ENCODE data around the gene TOR4A. TPM values are rescaled to one million over a fixed set of nuclear protein-coding genes. Genes with fewer than 3 reads are reported as not detected.

The TOR4A gene
- total RNA-seq, 1 donor from 2014 or later, result 16.5 TPM

DNA sequence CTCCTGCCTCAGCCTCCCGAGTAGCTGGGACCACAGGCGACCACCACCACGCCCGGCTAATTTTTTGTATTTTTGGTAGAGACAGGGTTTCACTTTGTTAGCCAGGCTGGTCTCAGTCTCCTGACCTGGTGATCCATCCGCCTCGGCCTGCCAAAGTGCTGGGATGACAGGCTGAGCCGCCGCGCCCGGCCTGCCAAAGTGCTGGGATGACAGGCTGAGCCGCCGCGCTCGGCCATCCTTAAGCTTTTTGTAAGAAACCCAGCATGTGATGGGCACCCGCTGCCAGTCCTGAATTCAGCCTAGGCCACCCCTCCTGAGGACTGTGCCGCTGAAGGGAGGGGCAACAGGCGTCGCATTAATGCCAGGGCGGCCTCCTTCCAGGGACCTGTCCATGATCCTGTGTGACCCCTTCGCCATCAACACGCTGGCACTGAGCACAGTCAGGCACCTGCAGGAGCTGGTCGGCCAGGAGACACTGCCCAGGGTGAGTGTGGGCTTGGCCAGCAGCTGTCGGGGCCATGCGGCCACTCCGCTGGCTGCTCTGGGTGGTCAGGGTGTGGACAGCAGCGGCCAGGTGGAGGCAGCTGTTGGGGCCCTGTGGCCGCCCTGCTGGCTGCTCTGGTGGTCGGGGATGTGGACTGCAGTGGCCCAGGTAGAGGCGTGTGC lies 11.9 kb upstream of the TOR4A start:
- intact Hi-C loops (cut with DNase I), result no loop called here
- DNase-seq (ENCODE audit: missing footprints) (no peak), ATAC-seq (no peak)

DNA sequence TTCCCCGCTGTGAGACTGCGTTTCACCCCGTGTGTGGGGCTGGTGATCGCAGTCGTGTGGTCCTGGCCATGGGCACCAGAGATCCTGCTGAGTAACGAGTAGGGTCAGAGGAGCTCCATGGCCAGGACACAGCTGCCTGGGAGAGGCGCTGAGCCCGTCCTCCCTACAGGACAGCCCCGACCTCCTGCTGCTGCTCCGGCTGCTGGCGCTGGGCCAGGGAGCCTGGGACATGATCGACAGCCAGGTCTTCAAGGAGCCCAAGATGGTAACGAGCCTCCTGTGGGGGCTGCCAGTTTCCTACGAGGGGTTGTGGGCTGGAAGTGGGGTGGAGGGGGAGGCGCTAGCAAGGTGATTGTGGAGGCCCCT lies 11.4 kb upstream of the TOR4A start:
- DNase-seq (ENCODE audit: missing footprints) (no peak), ATAC-seq (no peak)
- intact Hi-C loops (cut with DNase I), result no loop called here

DNA sequence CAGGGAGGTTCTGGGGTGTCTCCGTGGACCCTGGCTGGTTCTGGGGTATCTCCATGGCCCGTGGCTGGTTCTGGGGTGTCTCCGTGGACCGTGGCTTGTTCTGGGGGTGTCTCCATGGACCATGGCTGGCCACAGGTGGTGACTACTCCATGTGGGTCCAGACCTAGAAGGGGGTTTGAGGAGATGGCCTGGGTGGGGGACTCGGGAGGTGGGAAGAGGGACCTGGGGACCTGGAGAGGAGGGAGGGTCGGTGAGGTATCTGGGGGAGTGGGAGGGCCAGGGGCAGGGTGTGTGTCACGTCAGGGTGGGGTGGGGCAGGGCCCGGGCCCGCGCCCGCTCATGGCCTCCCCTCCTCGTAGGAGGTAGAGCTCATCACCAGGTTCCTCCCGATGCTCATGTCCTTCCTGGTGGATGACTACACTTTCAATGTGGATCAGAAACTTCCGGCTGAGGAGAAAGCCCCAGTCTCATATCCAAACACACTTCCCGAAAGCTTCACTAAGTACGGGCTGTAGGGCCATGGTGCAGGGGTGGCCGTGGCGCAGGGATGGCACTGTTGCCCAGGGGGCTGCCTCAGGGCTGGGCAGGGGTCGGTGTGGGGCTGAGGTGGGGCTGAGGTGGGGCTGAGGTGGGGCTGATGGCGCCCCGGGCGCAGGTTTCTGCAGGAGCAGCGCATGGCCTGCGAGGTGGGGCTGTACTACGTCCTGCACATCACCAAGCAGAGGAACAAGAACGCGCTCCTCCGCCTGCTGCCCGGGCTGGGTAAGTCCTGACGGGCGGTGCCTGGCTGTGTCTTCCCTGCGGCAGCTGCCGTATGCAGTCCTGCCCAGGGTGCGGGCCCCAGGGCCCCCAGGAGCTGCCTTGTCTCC lies 10.7 kb upstream of the TOR4A start:
- intact Hi-C loops (cut with DNase I), result no loop called here
- ATAC-seq, result no peak
- DNase-seq (ENCODE audit: missing footprints), result no peak

DNA sequence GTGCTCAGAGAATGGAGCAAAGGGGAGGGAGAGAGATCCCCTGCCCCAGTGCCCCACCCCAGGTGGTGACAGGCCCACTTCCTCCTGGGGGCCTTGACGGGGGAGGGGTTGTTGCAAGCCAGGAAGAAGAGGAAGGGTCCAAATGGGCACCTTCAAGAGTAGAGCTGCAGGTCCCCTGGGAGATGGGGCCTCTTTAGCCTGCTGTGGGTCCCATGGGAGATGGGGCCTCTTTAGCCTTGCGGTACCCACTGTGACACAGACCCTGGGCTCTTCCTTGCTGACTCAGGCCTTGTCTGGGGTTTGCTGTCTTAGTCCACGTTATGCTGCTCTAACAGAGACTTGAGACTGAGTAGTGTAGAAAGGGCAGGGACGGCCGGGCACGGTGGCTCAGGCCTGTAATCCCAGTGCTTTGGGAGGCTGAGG lies 9.6 kb upstream of the TOR4A start:
- intact Hi-C loops (cut with DNase I), result no loop called here
- no peak for ATAC-seq

DNA sequence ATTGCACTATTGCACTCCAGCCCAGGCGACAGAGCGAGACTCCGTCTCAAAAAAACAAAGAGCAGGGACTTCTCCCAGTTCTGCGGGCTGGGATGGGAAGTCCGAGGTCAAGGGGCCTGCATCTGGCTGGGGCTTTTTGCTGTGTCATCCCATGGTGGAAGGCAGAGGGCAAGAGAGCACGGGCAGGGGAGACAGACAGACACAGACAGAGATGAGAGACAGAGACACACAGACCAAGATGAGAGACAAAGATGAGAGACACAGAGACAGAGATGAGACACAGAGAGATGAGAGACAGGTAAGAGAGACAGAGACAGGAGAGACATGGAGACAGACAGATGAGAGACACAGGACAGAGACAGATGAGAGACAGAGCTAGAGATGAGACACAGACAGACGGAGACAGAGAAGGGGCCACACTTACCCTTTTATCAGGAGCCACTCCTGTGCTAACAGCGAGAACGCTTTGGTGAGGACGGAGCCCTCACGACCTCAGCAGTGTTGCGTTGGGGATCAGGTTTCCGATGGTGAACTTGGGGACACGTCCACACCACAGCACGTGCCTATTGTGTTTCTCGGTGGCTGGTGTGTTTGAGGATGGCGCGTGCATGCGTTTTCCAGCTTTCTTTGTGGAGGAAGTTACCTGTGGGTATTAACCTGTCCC lies 8.9 kb upstream of the TOR4A start:
- ATAC-seq, result no peak

More for the DNA sequence above, 9.6 kb upstream of the TOR4A start:
- no peak for DNase-seq (ENCODE audit: missing footprints)

DNA sequence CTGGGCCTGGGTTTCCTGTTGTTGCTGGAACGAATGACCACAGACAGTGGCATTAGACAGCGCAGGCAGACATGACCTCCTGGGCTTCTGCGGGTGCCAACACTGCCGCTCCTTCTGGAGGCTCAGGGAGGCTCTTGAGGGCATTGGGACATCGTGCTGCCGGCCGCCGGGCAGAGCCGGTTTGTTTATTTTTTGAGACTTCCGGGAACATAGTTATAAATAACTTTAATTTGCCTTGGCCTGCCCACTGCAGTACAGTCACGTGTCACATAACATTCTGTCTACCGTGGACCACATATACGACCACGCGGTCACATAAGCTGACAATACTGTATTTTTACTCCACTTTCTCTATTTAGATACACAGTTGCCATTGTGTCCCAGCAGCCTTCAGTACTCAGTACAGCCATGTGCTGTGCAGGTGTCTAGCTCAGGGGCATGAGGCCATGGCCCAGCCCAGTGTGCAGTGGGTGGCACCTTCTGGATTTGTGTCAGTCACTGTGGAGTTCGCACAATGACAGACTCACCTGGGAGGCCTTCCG lies 8.2 kb upstream of the TOR4A start:
- intact Hi-C loops (cut with DNase I), result no loop called here
- no peak for DNase-seq (ENCODE audit: missing footprints)
- peak; percentile 70 for ATAC-seq

More for the DNA sequence above, 8.9 kb upstream of the TOR4A start:
- DNase-seq (ENCODE audit: missing footprints), result no peak
- intact Hi-C loops (cut with DNase I), result no loop called here

DNA sequence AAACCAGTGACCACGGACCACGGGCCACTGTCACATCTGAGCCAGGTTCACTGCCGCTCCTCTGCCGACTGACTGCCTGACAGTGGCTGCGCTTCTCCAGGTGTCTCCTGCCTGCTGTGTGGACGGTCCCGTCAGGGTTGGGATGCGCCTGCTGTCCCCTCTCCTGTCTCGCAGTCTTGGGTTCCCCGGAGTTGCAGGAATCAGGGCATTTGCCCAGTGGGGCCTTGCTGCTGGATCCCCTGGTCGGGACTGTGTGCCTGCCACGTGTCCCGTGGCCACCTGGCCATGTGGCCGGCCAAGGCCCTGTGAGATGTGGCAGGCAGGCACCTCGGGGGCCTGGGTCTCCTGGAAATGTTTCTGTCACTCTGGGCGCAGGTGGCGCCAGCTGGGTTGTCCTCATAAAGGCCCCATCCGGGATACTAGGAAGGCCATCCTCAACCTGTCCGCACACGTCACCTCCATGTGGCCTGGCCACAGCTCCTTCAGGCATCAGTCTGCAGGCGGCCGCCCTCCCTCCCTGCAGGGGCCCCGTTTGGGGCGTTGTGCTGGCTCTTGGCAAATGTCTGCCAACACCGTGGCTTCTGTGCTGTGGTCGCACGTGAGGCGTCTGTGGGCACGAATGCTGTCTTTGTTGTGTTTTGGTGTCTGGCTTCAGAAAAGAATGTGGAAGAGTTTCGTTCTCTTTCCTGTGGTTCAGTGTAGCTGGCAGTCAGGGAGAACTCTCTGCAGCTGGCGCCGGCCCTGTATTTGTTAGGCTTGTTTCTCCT lies 6.4 kb upstream of the TOR4A start:
- DNase-seq (ENCODE audit: missing footprints), result no peak
- ATAC-seq, result no peak
- intact Hi-C loops (cut with DNase I), result no loop called here

DNA sequence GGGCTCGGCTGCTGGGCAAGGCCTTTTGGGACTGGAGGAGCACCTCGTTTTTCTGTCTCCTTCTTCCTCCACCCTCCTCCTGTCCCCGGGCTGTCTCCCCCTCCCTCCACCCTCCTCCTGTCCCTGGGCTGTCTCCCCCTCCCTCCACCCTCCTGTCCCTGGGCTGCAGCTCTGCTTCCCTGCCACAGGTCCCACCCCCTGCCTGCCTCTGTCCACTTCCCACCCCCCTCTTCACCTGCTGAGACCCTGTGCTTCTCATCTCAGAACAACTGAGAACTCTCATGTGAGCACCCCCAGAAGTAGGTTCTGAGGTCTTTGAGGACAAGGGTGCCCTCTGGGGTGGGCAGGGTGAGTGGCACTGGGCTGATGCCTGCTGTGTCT lies 5.8 kb upstream of the TOR4A start:
- intact Hi-C loops (cut with DNase I), result no loop called here
- DNase-seq (ENCODE audit: missing footprints) (no peak), ATAC-seq (no peak)

DNA sequence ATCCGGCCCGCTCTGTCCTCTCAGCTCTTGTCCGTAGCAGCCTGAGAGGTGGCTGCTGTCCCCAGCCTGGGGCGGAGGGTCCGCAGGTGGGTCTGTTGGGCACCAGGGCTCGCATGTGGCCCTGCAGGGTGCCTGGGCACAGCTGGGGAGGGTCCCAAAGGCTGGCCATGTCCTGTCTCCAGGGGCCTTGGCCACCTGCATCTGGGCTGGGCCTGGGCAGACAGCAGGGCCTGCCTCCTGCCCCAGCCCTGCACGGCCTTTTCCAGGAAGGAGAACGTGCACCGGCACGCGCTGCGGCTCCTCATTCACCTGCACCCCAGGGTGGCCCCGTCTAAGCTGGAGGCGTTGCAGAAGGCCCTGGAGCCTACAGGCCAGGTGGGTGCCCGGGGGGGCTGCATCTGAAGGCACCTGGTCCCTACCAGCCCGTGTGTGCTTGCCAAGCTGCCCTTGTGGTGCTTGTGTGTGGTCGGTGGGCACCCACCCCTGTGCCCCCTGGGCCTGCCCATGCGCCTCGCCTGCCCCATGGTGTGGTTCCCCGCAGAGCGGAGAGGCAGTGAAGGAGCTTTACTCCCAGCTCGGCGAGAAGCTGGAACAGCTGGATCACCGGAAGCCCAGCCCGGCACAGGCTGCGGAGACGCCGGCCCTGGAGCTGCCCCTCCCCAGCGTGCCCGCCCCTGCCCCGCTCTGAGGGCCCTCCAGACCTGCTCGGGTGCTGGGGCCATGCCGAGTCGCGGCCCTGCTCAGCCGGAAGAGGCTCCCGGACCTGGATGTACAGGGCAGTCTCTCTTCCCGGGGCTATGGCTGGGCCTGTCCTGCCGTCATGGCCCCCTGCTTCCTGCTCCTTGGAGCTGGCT lies 5.1 kb upstream of the TOR4A start:
- no peak for ATAC-seq
- intact Hi-C loops (cut with DNase I), result no loop called here
- no peak for DNase-seq (ENCODE audit: missing footprints)

DNA sequence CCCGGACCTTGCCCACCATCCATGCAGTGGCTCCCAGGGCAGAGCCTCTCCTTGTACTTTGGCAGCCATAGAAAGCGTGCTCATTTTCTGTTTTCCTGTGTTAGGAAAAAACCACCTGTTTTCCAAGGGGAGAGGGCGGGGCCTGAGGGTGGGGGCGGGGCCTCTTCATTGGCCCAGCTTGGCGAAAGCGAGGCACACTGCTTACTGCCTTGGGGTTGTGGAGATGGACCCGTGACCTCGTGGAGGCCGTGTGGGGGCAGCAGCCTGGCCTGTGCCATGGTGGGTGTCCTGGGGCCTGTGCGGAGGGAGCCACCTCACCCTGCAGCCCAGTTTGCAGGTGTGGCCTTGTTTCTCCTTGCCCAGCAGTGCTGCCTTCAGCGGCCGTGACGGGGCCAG lies 4.4 kb upstream of the TOR4A start:
- DNase-seq (ENCODE audit: missing footprints) (no peak), ATAC-seq (no peak)
- intact Hi-C loops (cut with DNase I), result no loop called here

DNA sequence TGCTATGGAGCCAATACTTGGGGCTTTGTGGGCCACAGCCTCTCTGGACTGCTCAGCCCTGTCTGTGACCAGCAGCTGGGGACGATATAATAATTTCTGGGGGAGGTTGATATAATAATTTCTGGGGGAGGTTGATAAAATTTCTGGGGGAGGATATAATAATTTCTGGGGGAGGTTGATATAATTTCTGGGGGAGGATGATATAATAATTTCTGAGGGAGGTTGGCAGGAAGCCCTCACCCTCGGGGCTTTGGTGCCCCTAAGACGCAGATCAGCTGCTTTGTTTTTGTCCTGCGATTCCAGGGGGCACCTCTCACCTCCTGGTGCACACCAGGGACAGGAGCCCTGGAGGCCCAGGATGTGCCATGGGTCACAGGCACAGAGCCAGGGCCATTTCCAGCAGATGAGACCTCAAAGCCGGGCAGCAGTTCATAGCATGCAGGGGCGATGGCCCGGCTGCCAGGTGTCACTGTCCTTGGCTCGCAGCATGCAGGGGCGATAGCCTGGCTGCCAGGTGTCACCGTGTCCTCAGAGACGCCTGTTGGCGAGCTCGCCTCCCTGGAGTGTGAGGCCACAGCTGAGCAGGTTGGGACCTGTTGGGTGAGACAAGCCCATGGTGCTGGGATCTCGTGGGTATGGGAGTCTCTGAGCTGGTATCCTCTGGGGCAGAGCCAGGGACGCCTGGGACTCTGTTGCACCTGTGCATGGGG lies 3.8 kb upstream of the TOR4A start:
- ATAC-seq (no peak), DNase-seq (ENCODE audit: missing footprints) (no peak)
- intact Hi-C loops (cut with DNase I), result no loop called here

DNA sequence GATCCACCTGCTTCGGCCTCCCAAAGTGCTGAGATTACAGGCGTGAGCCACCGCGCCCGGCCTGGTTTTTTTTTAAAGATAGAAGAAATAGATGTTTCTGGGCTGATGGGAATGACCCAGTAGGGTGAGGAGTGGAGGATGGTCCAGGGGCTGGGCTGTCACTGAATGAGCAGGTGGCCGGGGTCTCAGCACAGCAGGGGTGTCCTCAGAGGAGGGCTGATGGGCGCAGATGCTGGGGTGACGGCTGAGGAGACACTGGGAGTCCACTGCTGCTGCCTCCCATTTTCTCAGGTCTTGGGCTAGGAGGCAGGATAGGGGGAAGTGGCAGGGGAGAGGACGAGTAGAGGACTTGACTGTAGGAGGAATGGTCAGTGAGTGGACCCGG lies 2.3 kb upstream of the TOR4A start:
- intact Hi-C loops (cut with DNase I), result no loop called here
- DNase-seq (ENCODE audit: missing footprints) (no peak), ATAC-seq (no peak)

DNA sequence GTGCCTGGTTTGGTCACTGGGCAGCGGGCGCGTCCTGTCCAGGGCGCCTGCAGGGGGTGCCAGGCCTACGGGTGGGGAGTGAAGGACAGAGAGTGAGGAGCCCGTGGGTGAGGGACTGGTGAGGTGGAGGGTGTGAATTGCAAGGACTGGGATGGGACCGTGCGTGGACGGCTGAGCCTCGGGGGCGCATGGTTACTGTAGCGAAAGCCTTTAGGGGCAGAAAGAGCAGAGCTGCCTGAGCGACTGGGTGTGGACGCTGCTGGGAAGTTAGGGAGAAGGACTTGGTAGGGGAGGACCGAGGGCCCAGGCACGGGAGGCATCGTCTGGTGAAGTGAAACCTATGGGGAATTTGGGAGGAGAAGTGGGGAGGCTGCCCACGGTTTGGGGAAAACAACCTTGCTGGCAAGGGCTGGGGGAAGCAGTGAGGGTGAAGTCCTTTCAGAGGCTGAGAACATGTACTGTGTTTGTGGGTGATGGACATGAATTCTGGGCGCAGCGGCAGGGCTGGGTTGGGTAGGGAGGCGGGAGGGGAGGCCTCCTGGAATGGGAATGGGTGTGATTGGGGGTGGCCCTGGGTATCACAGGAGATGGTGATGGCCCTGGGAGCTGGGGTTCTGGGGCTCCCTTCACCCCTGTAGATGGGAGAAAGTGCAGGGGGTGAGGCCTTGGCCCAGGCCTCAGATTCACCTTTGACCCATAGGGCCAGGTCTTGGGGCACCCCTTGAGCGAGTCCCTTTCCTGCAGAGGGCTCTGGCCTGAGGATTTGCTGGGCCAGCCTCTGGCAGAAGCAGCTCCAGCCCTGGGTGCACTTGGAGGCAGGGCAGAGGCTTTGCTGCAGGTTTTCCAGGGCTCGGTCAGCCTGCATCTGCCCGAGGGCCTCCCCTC lies 1.7 kb upstream of the TOR4A start:
- DNase-seq (ENCODE audit: missing footprints), result no peak
- no peak for ATAC-seq
- intact Hi-C loops (cut with DNase I), result loop anchor here (2.0 kb wide), 1 partner anchor 35 kb away; the partner anchor contains the start of gene TUBB4B

DNA sequence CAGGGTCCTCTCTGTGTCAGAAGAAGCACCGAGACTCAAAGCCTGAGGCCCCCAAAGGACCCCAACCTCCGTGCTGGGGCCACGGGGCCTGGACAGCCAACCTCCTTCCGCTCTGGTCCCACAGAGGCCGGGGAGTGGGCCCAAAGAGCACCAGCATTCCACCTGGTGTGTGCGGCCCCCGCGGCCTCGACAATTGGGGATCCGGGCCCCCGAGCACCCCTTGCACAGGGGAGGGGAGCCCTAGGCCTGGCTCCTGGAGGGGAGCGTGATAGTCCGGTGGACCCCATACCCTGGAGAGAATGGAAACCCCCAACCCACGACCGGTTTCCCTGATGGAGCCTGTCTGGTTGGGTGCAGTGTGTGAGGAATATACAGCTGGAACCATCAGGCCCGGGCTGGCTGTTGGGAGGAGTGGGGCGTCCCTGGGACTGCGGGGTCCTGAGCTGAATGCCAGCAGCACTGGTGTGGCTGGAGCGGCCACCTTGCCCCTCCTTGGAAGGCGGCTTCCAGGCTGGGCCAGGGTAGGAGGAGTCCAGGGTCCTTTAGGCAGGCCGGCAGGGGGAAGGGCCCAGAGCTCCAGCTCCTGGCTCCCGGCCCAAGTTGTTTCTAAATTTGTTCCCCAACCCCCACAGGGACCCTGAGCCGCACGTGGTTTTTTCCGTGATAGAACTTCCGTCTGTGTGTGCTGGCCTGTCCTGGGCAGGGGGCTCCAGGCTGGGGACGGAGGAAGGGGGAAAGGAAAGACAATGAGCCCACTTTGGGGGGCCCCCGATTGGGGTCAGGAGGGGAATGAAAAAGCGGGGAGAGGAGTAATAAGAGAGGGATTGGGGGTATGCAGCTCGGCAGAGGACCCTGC lies 825 bp upstream of the TOR4A start:
- DNase-seq (ENCODE audit: missing footprints) (peak; percentile 90), ATAC-seq (peak; percentile 74)
- intact Hi-C loops (cut with DNase I), result loop anchor here (2.0 kb wide), 1 partner anchor 36 kb away; the partner anchor contains the start of gene TUBB4B

DNA sequence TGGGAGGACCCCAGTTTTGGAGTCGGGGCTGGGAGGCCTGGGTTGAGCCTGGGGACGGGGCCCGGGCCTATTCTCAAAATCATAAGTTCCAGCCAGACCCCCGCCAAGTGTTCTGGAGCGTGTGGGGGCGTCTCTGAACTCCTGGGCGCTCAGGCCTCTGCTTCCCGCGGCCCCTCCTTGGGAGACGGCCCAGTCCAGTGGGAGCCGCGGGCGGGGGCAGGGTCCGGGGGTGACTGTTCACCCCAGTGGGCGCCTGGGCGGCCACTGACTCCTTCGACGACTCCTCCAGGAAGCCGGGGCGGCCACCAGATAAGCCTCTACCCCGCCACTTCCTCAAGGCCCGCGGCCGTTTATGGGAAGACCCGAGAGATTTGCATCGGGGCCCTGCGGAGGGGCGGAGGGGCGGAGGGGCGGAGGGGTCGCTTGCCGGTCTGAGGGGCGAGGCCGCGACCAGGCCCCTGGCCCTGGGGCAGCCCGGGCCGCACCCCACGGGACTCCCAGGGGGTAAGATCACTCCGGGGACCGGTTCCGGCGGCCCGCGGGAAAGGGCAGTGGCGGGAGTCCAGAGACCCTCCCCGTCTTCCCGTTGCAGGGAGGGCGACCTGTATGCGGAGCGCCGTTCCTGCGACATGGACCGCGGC lies 655 bp downstream of the TOR4A start:
- DNase-seq (ENCODE audit: missing footprints), result peak; percentile 84
- ATAC-seq, result peak; percentile 6
- intact Hi-C loops (cut with DNase I), result no loop called here
